SK-N-SH treated with all-trans-retinoic acid at 6 μM for 48 hours (cell line): ENCODE results near the gene GLIS2.

Experiments used
- ATAC-seq: fragments of 200-7000 bp; cut with Tn5 transposase; 3 replicates; pipeline ENCODE4 v1.9.1; 2020; ENCODE audit warnings: mild to moderate bottlenecking, moderate library complexity
- ARNTL ChIP-seq: fragments of 450-650 bp; formaldehyde crosslinking; IDR thresholded peaks from 2 replicates; pipeline ENCODE4 v1.5.0; 2020; ENCODE audit warnings: low read depth, mild to moderate bottlenecking, moderate library complexity, borderline replicate concordance
- BACH2 ChIP-seq: fragments of 250-450 bp; sonication (Bioruptor Pico); IDR thresholded peaks from 2 replicates; pipeline ENCODE4 v1.9.0; 2021; ENCODE audit warnings: mild to moderate bottlenecking, borderline replicate concordance
- CSDC2 ChIP-seq: fragments of 250-450 bp; sonication (Bioruptor Pico); IDR thresholded peaks from 2 replicates; pipeline ENCODE4 v1.5.0; 2020; ENCODE audit warnings: mild to moderate bottlenecking, moderate library complexity
- ESRRG ChIP-seq: fragments of 250-450 bp; sonication (Bioruptor Pico); IDR thresholded peaks from 2 replicates; pipeline ENCODE4 v1.6.1; 2021; ENCODE audit warnings: mild to moderate bottlenecking
- GLIS3 ChIP-seq: fragments of 250-450 bp; sonication (Bioruptor Pico); IDR thresholded peaks from 2 replicates; pipeline ENCODE4 v1.5.0; 2020; ENCODE audit warnings: mild to moderate bottlenecking, moderate library complexity
- ISL1 ChIP-seq: fragments of 250-450 bp; sonication (Bioruptor Pico); IDR thresholded peaks from 2 replicates; pipeline ENCODE4 v2.1.2; 2022; ENCODE audit warnings: mild to moderate bottlenecking, moderate library complexity
- OSR1 ChIP-seq: fragments of 250-450 bp; sonication (Bioruptor Pico); IDR thresholded peaks from 2 replicates; pipeline ENCODE4 v1.8.0; 2022; ENCODE audit warnings: moderate library complexity, mild to moderate bottlenecking, inconsistent platforms
- PATZ1 ChIP-seq: fragments of 250-450 bp; sonication (Bioruptor Pico); IDR thresholded peaks from 2 replicates; pipeline ENCODE4 v1.8.0; 2020; ENCODE audit warnings: mild to moderate bottlenecking, moderate library complexity, borderline replicate concordance
- SNAI2 ChIP-seq: fragments of 250-450 bp; sonication (Bioruptor Pico); IDR thresholded peaks from 2 replicates; pipeline ENCODE4 v1.5.0; 2020; ENCODE audit warnings: mild to moderate bottlenecking, moderate library complexity
- TCF4 ChIP-seq: fragments of 250-450 bp; sonication (Bioruptor Pico); IDR thresholded peaks from 2 replicates; pipeline ENCODE4 v1.8.0; 2021; ENCODE audit warnings: mild to moderate bottlenecking, moderate library complexity, borderline replicate concordance
- TOX ChIP-seq: fragments of 250-450 bp; sonication (Bioruptor Pico); IDR thresholded peaks from 2 replicates; pipeline ENCODE4 v1.8.0; 2021; ENCODE audit warnings: mild to moderate bottlenecking, moderate library complexity, borderline replicate concordance
- ZC3H10 ChIP-seq: fragments of 250-450 bp; sonication (Bioruptor Pico); IDR thresholded peaks from 2 replicates; pipeline ENCODE4 v1.5.1; 2021; ENCODE audit warnings: mild to moderate bottlenecking, moderate library complexity
- ZFP3 ChIP-seq: fragments of 250-450 bp; sonication (Bioruptor Pico); IDR thresholded peaks from 2 replicates; pipeline ENCODE4 v1.5.0; 2020; ENCODE audit warnings: mild to moderate bottlenecking, moderate library complexity
- ZFP30 ChIP-seq: fragments of 450-650 bp; formaldehyde crosslinking; IDR thresholded peaks from 2 replicates; pipeline ENCODE4 v1.5.0; 2022; ENCODE audit warnings: mild to moderate bottlenecking, moderate library complexity
- ZNF565 ChIP-seq: fragments of 450-650 bp; formaldehyde crosslinking; conservative IDR thresholded peaks from 2 replicates; pipeline ENCODE4 v1.5.0; 2020; ENCODE audit warnings: low read depth, mild to moderate bottlenecking, moderate library complexity
- ZNF70 ChIP-seq: fragments of 450-650 bp; formaldehyde crosslinking; IDR thresholded peaks from 2 replicates; pipeline ENCODE4 v1.5.0; 2020; ENCODE audit warnings: mild to moderate bottlenecking, moderate library complexity
- TF ChIP-seq, protein P1 (sequence below): fragments of 250-450 bp; sonication (Bioruptor Pico); IDR thresholded peaks from 2 replicates; pipeline ENCODE4 v1.5.1; 2021; ENCODE audit warnings: mild to moderate bottlenecking, moderate library complexity
- TF ChIP-seq, protein P2 (sequence below): fragments of 250-450 bp; sonication (Bioruptor Pico); IDR thresholded peaks from 2 replicates; pipeline ENCODE4 v1.5.1; 2020; ENCODE audit warnings: low read depth, mild to moderate bottlenecking, moderate library complexity
- TF ChIP-seq, protein P3 (sequence below): fragments of 250-450 bp; sonication (Bioruptor Pico); IDR thresholded peaks from 2 replicates; pipeline ENCODE4 v1.5.0; 2020; ENCODE audit warnings: mild to moderate bottlenecking, moderate library complexity

GLIS2 gene

GRCh38 chr16:4330277-4330874 lies 14.5 kb downstream of the GLIS2 start:
- TF ChIP-seq BACH2 (no peak), ISL1 (no peak), ZNF70 (CRISPR knock-in tag) (no peak), ARNTL (CRISPR knock-in tag) (no peak), ZNF565 (CRISPR knock-in tag) (no peak), ZFP3 (CRISPR knock-in tag) (no peak), GLIS3 (CRISPR knock-in tag) (no peak), TCF4 (CRISPR knock-in tag) (no peak), SNAI2 (CRISPR knock-in tag) (no peak), TOX (CRISPR knock-in tag) (no peak), CSDC2 (CRISPR knock-in tag) (no peak), PATZ1 (CRISPR knock-in tag) (no peak), OSR1 (CRISPR knock-in tag) (no peak), ESRRG (no peak), ZFP30 (CRISPR knock-in tag) (no peak)
- TF ChIP-seq, protein P1, sequence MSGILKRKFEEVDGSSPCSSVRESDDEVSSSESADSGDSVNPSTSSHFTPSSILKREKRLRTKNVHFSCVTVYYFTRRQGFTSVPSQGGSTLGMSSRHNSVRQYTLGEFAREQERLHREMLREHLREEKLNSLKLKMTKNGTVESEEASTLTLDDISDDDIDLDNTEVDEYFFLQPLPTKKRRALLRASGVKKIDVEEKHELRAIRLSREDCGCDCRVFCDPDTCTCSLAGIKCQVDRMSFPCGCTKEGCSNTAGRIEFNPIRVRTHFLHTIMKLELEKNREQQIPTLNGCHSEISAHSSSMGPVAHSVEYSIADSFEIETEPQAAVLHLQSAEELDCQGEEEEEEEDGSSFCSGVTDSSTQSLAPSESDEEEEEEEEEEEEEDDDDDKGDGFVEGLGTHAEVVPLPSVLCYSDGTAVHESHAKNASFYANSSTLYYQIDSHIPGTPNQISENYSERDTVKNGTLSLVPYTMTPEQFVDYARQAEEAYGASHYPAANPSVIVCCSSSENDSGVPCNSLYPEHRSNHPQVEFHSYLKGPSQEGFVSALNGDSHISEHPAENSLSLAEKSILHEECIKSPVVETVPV, result no peak
- TF ChIP-seq, protein P2, sequence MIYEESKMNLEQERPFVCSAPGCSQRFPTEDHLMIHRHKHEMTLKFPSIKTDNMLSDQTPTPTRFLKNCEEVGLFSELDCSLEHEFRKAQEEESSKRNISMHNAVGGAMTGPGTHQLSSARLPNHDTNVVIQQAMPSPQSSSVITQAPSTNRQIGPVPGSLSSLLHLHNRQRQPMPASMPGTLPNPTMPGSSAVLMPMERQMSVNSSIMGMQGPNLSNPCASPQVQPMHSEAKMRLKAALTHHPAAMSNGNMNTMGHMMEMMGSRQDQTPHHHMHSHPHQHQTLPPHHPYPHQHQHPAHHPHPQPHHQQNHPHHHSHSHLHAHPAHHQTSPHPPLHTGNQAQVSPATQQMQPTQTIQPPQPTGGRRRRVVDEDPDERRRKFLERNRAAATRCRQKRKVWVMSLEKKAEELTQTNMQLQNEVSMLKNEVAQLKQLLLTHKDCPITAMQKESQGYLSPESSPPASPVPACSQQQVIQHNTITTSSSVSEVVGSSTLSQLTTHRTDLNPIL (CRISPR knock-in tag), result no peak
- TF ChIP-seq, protein P3, sequence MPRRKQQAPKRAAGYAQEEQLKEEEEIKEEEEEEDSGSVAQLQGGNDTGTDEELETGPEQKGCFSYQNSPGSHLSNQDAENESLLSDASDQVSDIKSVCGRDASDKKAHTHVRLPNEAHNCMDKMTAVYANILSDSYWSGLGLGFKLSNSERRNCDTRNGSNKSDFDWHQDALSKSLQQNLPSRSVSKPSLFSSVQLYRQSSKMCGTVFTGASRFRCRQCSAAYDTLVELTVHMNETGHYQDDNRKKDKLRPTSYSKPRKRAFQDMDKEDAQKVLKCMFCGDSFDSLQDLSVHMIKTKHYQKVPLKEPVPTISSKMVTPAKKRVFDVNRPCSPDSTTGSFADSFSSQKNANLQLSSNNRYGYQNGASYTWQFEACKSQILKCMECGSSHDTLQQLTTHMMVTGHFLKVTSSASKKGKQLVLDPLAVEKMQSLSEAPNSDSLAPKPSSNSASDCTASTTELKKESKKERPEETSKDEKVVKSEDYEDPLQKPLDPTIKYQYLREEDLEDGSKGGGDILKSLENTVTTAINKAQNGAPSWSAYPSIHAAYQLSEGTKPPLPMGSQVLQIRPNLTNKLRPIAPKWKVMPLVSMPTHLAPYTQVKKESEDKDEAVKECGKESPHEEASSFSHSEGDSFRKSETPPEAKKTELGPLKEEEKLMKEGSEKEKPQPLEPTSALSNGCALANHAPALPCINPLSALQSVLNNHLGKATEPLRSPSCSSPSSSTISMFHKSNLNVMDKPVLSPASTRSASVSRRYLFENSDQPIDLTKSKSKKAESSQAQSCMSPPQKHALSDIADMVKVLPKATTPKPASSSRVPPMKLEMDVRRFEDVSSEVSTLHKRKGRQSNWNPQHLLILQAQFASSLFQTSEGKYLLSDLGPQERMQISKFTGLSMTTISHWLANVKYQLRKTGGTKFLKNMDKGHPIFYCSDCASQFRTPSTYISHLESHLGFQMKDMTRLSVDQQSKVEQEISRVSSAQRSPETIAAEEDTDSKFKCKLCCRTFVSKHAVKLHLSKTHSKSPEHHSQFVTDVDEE (CRISPR knock-in tag), result no peak
- ATAC-seq, result peak; percentile 87

GRCh38 chr16:4332083-4332482 lies 16.2 kb downstream of the GLIS2 start:
- no peak for ATAC-seq

GRCh38 chr16:4332623-4333307 lies 16.9 kb downstream of the GLIS2 start:
- no peak for ATAC-seq
- TF ChIP-seq TOX (CRISPR knock-in tag) (no peak), ZC3H10 (CRISPR knock-in tag) (no peak), BACH2 (no peak), TCF4 (CRISPR knock-in tag) (no peak)
- TF ChIP-seq, protein P3 (CRISPR knock-in tag), result no peak

More at GRCh38 chr16:4332083-4332482, 16.2 kb downstream of the GLIS2 start:
- no peak for TF ChIP-seq TCF4 (CRISPR knock-in tag)
- TF ChIP-seq, all 23 proteins: peak for 0
